H1 (cell line): ENCODE results near the gene HACD3. TPM values are rescaled to one million over a fixed set of nuclear protein-coding genes. Genes with fewer than 3 reads are reported as not detected.
A peak's percentile ranks its signal among the peaks of the same experiment; 100 is the strongest.

Experiments used
- CTCF ChIA-PET: fragments of 300-600 bp; sonication (Branson Sonifier 250); formaldehyde crosslinking; loops from one replicate; lab custom pipeline; 2021; ENCODE audit not compliant: partially characterized antibody; lab: Charles Lee
- POLR2A ChIA-PET: fragments of 300-600 bp; sonication (Branson Sonifier 250); formaldehyde crosslinking; loops from one replicate; lab custom pipeline; 2021; ENCODE audit warnings: inconsistent platforms; ENCODE audit not compliant: partially characterized antibody; lab: Charles Lee
- DNase-seq, 2 experiments: peaks; one replicate each; pipeline versions ENCODE4 v3.0.0 to v3.0.0-alpha.2; 2010 to 2022; ENCODE audit warnings: low spot score in 2 of 2, low read depth in 1 of 2, mixed read lengths in 1 of 2
- FAIRE-seq: peaks from 2 replicates; lab custom pipeline; 2011; peaks lifted over from hg19 to GRCh38; lab: Jason Lieb, UNC
- H2AFZ ChIP-seq: 2 replicates; pipeline ENCODE4 v1.8.1; 2012; ENCODE audit warnings: low read length, inconsistent platforms
- H2AK5ac ChIP-seq: 2 replicates; pipeline ENCODE4 v1.6.1; 2013; ENCODE audit warnings: low read depth, low read length
- H2BK120ac ChIP-seq: replicated peaks from 2 replicates; pipeline ENCODE3; 2013; ENCODE audit warnings: low read depth, low read length, inconsistent platforms
- H2BK12ac ChIP-seq: 2 replicates; pipeline ENCODE4 v1.6.1; 2013; ENCODE audit warnings: low read depth, low read length
- H2BK15ac ChIP-seq: 2 replicates; pipeline ENCODE4 v1.6.1; 2013; ENCODE audit warnings: low read length
- H2BK20ac ChIP-seq: 2 replicates; pipeline ENCODE4 v1.6.1; 2013; ENCODE audit warnings: low read length
- H2BK5ac ChIP-seq: 2 replicates; pipeline ENCODE4 v1.6.1; 2013; ENCODE audit warnings: low read depth, low read length
- H3K14ac ChIP-seq: 2 replicates; pipeline ENCODE4 v1.6.1; 2013; ENCODE audit warnings: inconsistent platforms; ENCODE audit not compliant: insufficient read length
- H3K18ac ChIP-seq: 2 replicates; pipeline ENCODE4 v1.6.1; 2013; ENCODE audit warnings: low read length; ENCODE audit errors: extremely low read depth
- H3K23ac ChIP-seq: 2 replicates; pipeline ENCODE4 v1.6.1; 2013; ENCODE audit warnings: inconsistent platforms; ENCODE audit not compliant: insufficient read length
- H3K23me2 ChIP-seq: 2 replicates; pipeline ENCODE4 v1.6.1; 2013; ENCODE audit warnings: low read depth, low read length
- H3K27ac ChIP-seq: 2 replicates; pipeline ENCODE4 v1.6.1; 2011; ENCODE audit warnings: low read depth, low read length, inconsistent platforms
- H3K27me3 ChIP-seq, 4 experiments: replicated peaks in 1 of 4; 1 replicate in 1 of 4; 2 replicates in 3 of 4; pipeline versions ENCODE4 v1.6.1 to v1.8.1; 2011 to 2013; ENCODE audit warnings: low read length in 3 of 4, mild to moderate bottlenecking in 3 of 4, inconsistent platforms in 2 of 4, mixed read lengths in 2 of 4, moderate library complexity in 1 of 4; ENCODE audit not compliant: control insufficient read depth in 3 of 4, insufficient read depth in 3 of 4; ENCODE audit errors: extremely low read depth in 1 of 4
- H3K36me3 ChIP-seq, 4 experiments: 2 replicates each; pipeline versions ENCODE4 v1.6.1 to v1.8.1; 2011 to 2013; ENCODE audit warnings: mild to moderate bottlenecking in 4 of 4, low read length in 3 of 4, moderate library complexity in 2 of 4, control low read depth in 1 of 4, inconsistent platforms in 1 of 4; ENCODE audit not compliant: insufficient read depth in 4 of 4, control insufficient read depth in 2 of 4
- H3K4ac ChIP-seq: replicated peaks from 2 replicates; pipeline ENCODE3; 2013; ENCODE audit warnings: low read length, low read depth, mixed read lengths, inconsistent platforms; ENCODE audit not compliant: insufficient read length
- H3K4me1 ChIP-seq, 4 experiments: replicated peaks in 1 of 4; 1 replicate in 1 of 4; 2 replicates in 3 of 4; pipeline versions ENCODE4 v1.6.1 to v1.8.1; 2011 to 2013; ENCODE audit warnings: low read length in 3 of 4, inconsistent platforms in 2 of 4, mixed read lengths in 1 of 4; ENCODE audit not compliant: insufficient read depth in 4 of 4, control insufficient read depth in 3 of 4
- H3K4me2 ChIP-seq, 2 experiments: 2 replicates each; pipeline versions ENCODE4 v1.6.1 to v1.8.1; 2011 to 2013; ENCODE audit warnings: low read depth in 2 of 2, low read length in 2 of 2, control low read depth in 1 of 2, inconsistent platforms in 1 of 2, mild to moderate bottlenecking in 1 of 2; ENCODE audit not compliant: insufficient read depth in 1 of 2
- H3K4me3 ChIP-seq, 4 experiments: fragments of 200-600, 300-600 bp in 1 of 4; sonication (generic), shearing (Covaris generic), sonication (Bioruptor Twin) in 1 of 4; 2 replicates each; pipeline versions ENCODE4 v1.5.1 to v1.8.1; 2011 to 2016; ENCODE audit warnings: low read length in 4 of 4, low read depth in 3 of 4, control low read depth in 2 of 4, inconsistent platforms in 2 of 4, mild to moderate bottlenecking in 2 of 4, mixed read lengths in 1 of 4, moderate library complexity in 1 of 4; ENCODE audit not compliant: insufficient read depth in 2 of 4; ENCODE audit errors: extremely low read depth in 1 of 4
- H3K56ac ChIP-seq: replicated peaks from 2 replicates; pipeline ENCODE3; 2013; ENCODE audit warnings: low read depth, mild to moderate bottlenecking, mixed read lengths, low read length, inconsistent platforms; ENCODE audit not compliant: insufficient read length
- H3K79me1 ChIP-seq: 2 replicates; pipeline ENCODE4 v1.6.1; 2013; ENCODE audit warnings: low read depth, low read length, control low read depth
- H3K79me2 ChIP-seq, 2 experiments: 2 replicates each; pipeline versions ENCODE4 v1.6.1 to v1.8.1; 2012 to 2013; ENCODE audit warnings: low read length in 2 of 2, mild to moderate bottlenecking in 2 of 2, inconsistent platforms in 1 of 2; ENCODE audit not compliant: insufficient read depth in 2 of 2, control insufficient read depth in 1 of 2
- H3K9ac ChIP-seq, 4 experiments: replicated peaks in 1 of 4; 1 replicate in 1 of 4; 2 replicates in 3 of 4; pipeline versions ENCODE4 v1.6.1 to v1.8.1; 2011 to 2013; ENCODE audit warnings: low read depth in 3 of 4, low read length in 3 of 4, control low read depth in 2 of 4, mild to moderate bottlenecking in 2 of 4, moderate library complexity in 2 of 4, inconsistent platforms in 1 of 4; ENCODE audit errors: extremely low read depth in 1 of 4
- H3K9me3 ChIP-seq, 2 experiments: 2 replicates each; pipeline versions ENCODE4 v1.6.1 to v1.8.1; 2012 to 2013; ENCODE audit warnings: mild to moderate bottlenecking in 2 of 2, moderate library complexity in 2 of 2, control low read depth in 1 of 2, inconsistent platforms in 1 of 2, low read depth in 1 of 2, low read length in 1 of 2, mixed read lengths in 1 of 2; ENCODE audit not compliant: insufficient read depth in 2 of 2
- H4K20me1 ChIP-seq, 2 experiments: replicated peaks in 1 of 2; 2 replicates each; pipeline versions ENCODE3 to v1.8.1; 2011 to 2013; ENCODE audit warnings: inconsistent platforms in 2 of 2, low read length in 2 of 2, mild to moderate bottlenecking in 1 of 2; ENCODE audit not compliant: insufficient read depth in 2 of 2, control insufficient read depth in 1 of 2
- H4K5ac ChIP-seq: 2 replicates; pipeline ENCODE4 v1.6.1; 2013; ENCODE audit warnings: low read length, low read depth, mixed read lengths, inconsistent platforms; ENCODE audit not compliant: insufficient read length
- H4K8ac ChIP-seq: 2 replicates; pipeline ENCODE4 v1.8.0; 2013; ENCODE audit warnings: mild to moderate bottlenecking, moderate library complexity, low read length, inconsistent platforms; ENCODE audit not compliant: insufficient read depth; ENCODE audit errors: extremely low read depth
- H4K91ac ChIP-seq: replicated peaks from 2 replicates; pipeline ENCODE3; 2013; ENCODE audit warnings: low read length, mixed read lengths, inconsistent platforms; ENCODE audit not compliant: insufficient read length
- ATF3 ChIP-seq: IDR thresholded peaks from 2 replicates; pipeline ENCODE4 v1.6.1; 2011; ENCODE audit warnings: low read depth, mild to moderate bottlenecking, low read length; ENCODE audit not compliant: insufficient read depth
- CTBP2 ChIP-seq: IDR thresholded peaks from 2 replicates; pipeline ENCODE4 v1.7.0; 2011; ENCODE audit warnings: borderline replicate concordance, mild to moderate bottlenecking, moderate library complexity, mixed read lengths, low read length; ENCODE audit not compliant: insufficient read depth, insufficient read length
- WGBS, 2 experiments: shearing (Covaris generic) in 1 of 2; methylation state at CpG; one replicate each; pipeline versions ENCODE4 v1.1.6 to v1.1.7; 2013 to 2015; ENCODE audit warnings: low lambda C conversion rate in 2 of 2, mixed read lengths in 2 of 2, inconsistent platforms in 1 of 2, low coverage in 1 of 2, missing lambda C conversion rate in 1 of 2; ENCODE audit not compliant: insufficient replicate concordance in 2 of 2, insufficient coverage in 1 of 2, insufficient read length in 1 of 2; ENCODE audit errors: extremely low coverage in 1 of 2, missing lambda C conversion rate in 1 of 2; 5-methylcytosine and 5-hydroxymethylcytosine counted together
- polyA plus RNA-seq, 7 experiments: library from polyadenylated mRNA; depleted of rRNA in 3 of 7; stranded (reverse) in 5 of 7; unstranded in 2 of 7; fragments of >200 nt in 5 of 7; fragments of 200-250 nt in 2 of 7; gene quantifications; 1 replicate in 5 of 7; 2 replicates in 1 of 7; 4 replicates in 1 of 7; pipeline versions ENCODE4 v1.2.1 to v1.2.3, GENCODE V29; 2011 to 2013; ENCODE audit warnings: missing spikeins in 2 of 7, mixed read lengths in 2 of 7
- total RNA-seq: library from RNA; stranded (reverse); fragmentation: NEBNext Ultra II Directional; extraction: Animal tissue kit (Norgen Biotek cat#: 25700); gene quantifications from 2 replicates; pipeline ENCODE4 v1.2.1, GENCODE V29; 2021

Gene HACD3
- total and polyA plus RNA-seq, 2 of the 8 experiments (the other 6 are each of a cell fraction or from before 2014, with no cell fraction given): 78.8 to 120 TPM

- Histone ChIP-seq H3K79me1 (0 out of 2 replicates have a peak, but pooled peaks cover 4% of the 10 kb centered on the region), H4K91ac (no peak overlapping the region), H4K20me1 (no peaks in the 10 kb centered on the region), H2AK5ac (no peak overlapping the region), H3K4me1 (peaks cover 6 to 8% (median 8%) of the 10 kb centered on the region in 4 experiments; a peak in 6 of 7 replicates), H3K23ac (no peak overlapping the region), H2BK12ac (no peak overlapping the region), H3K4me2 (peak overlapping the region; percentile 71 to 91), H3K4ac (no peak overlapping the region), H3K27ac (no peak overlapping the region), H3K56ac (no peak overlapping the region), H3K9me3 (no peaks in the 10 kb centered on the region), H2AFZ (no peak overlapping the region), H3K27me3 (no peaks in the 10 kb centered on the region), H3K23me2 (peaks cover 4% of the 10 kb centered on the region; the same call in 1 of the 2 replicates), H3K14ac (no peak overlapping the region), H3K4me3 (no peak overlapping the region), H3K18ac (no peak overlapping the region), H2BK5ac (no peak overlapping the region), H2BK20ac (no peak overlapping the region), H3K79me2 (peaks cover 7 to 28% of the 10 kb centered on the region in 2 experiments), H3K36me3 (no peaks in the 10 kb centered on the region), H4K5ac (no peak overlapping the region), H2BK15ac (no peak overlapping the region), H2BK120ac (no peak overlapping the region), H3K9ac (peak overlapping the region in 2 of 4 experiments; percentile 9 to 60; a peak in 3 of 7 replicates), H4K8ac (no peak overlapping the region)
- ChIA-PET POLR2A (interaction anchor here (1.1 to 3.2 kb wide), 3 partner anchors 9 to 25 kb away, joined by 5 to 25 read pairs (median 7); partner anchors contain the start of gene SLC24A1), CTCF (interaction anchor here (0.6 to 2.0 kb wide), 5 partner anchors 13 to 244 kb away, joined by 3 to 5 read pairs (median 5); no protein-coding TSS in a partner anchor)
- DNase-seq (no peak), FAIRE-seq (no peak)
- no peak for TF ChIP-seq CTBP2
- no peak for TF ChIP-seq ATF3
- WGBS, 2 experiments: 98% methylated on average over 2 of the region's 2 CpGs; no CpG with 5 or more reads in 1 of the 2 experiments
These were observed 82.3 kb downstream of the HACD3 start for GRCh38 chr15:65612616-65612946.
